NB4 (cell line): Measurements from ENCODE around the gene FXYD7.
"Not testable (repeated sequence)": the region's sequence is repeated elsewhere in the genome, so short reads cannot be mapped to it uniquely, and the experiment has no call there.

Experiments used
- DNase-seq: peaks from one replicate; pipeline ENCODE4 v3.0.0; 2010; ENCODE audit warnings: low read depth
- H3K4me3 ChIP-seq: one replicate; pipeline ENCODE4 v1.5.1; 2011; ENCODE audit warnings: mild to moderate bottlenecking, low read depth, low read length, moderate library complexity
- CTCF ChIP-seq: IDR thresholded peaks from one replicate; pipeline ENCODE4 v1.5.1; 2012; ENCODE audit warnings: low read depth, low read length
- MAX ChIP-seq: IDR thresholded peaks from 2 replicates; pipeline ENCODE4 v1.6.1; 2011; ENCODE audit warnings: low read depth, low read length
- MYC ChIP-seq: IDR thresholded peaks from 2 replicates; pipeline ENCODE4 v1.6.1; 2011; ENCODE audit warnings: low read depth, low read length
- POLR2A ChIP-seq: IDR thresholded peaks from 2 replicates; pipeline ENCODE4 v1.6.1; 2011; ENCODE audit warnings: mild to moderate bottlenecking; ENCODE audit not compliant: insufficient read length; ENCODE audit errors: extremely low read depth

The FXYD7 gene

GRCh38 chr19:35144600-35145436 is 1.8 kb downstream of the FXYD7 start:
- TF ChIP-seq MAX, result no peak
- TF ChIP-seq MYC, result no peak
- no peak for TF ChIP-seq POLR2A
- TF ChIP-seq CTCF, result no peak
- peak; percentile 29 for DNase-seq
- no peak overlapping the region for H3K4me3 ChIP-seq

- TF ChIP-seq POLR2A (no peak), CTCF (no peak), MYC (no peak), MAX (no peak)
- DNase-seq, result no peak
- no peak overlapping the region for H3K4me3 ChIP-seq
These were observed 3.8 kb downstream of the FXYD7 start for GRCh38 chr19:35146746-35147459.

- DNase-seq, result no peak
- TF ChIP-seq MAX (no peak), POLR2A (no peak), MYC (no peak), CTCF (no peak)
- no peak overlapping the region for H3K4me3 ChIP-seq
These were observed 6.4 kb downstream of the FXYD7 start for GRCh38 chr19:35149463-35149862.

GRCh38 chr19:35150445-35150844 is 7.4 kb downstream of the FXYD7 start:
- H3K4me3 ChIP-seq, result no peak overlapping the region
- TF ChIP-seq MAX (no peak), POLR2A (no peak), MYC (no peak), CTCF (no peak)
- no peak for DNase-seq

- TF ChIP-seq MAX, result no peak
- no peak for TF ChIP-seq CTCF
- no peak for TF ChIP-seq MYC
- no peak for TF ChIP-seq POLR2A
- H3K4me3 ChIP-seq, result no peak overlapping the region
- DNase-seq, result no peak
These were observed 8.4 kb downstream of the FXYD7 start for GRCh38 chr19:35151273-35152065.

GRCh38 chr19:35153129-35153522 is 10.1 kb downstream of the FXYD7 start:
- H3K4me3 ChIP-seq, DNase-seq: not testable (repeated sequence)
